DMS153 treated with DMSO at 0.1 percent for 48 hours (cell line): ENCODE results near the gene NKD2.
"Not testable (repeated sequence)": the region's sequence is repeated elsewhere in the genome, so short reads cannot be mapped to it uniquely, and the experiment has no call there.

Experiments used
- DNase-seq: peaks from one replicate; lab custom pipeline; 2025; ENCODE audit not compliant: unreplicated experiment; lab: John Stamatoyannopoulos, UW

The NKD2 gene

DNA sequence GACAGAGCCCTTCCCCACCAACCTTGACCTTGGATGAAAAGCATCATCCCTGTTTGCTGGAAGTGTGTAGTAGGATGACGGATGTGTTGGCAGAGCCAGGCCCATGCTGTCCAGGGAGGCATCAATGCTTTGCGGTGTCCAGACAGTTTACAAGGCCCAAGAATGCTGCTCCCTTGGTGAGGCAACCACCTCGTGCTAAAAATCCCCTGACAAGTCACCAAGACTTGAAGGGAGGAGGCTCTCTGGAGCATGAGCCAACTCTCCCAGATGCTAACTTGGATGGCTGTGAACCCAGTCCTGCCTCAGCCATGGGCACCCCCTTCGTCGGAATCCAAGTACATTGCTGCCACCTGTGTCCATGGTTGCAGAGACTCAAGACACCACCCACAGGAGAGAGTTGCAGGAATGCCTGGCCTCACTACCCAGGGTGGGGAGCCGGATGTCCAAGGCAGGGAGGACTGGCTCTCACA lies 9.5 kb upstream of the NKD2 start:
- DNase-seq, result no peak

DNA sequence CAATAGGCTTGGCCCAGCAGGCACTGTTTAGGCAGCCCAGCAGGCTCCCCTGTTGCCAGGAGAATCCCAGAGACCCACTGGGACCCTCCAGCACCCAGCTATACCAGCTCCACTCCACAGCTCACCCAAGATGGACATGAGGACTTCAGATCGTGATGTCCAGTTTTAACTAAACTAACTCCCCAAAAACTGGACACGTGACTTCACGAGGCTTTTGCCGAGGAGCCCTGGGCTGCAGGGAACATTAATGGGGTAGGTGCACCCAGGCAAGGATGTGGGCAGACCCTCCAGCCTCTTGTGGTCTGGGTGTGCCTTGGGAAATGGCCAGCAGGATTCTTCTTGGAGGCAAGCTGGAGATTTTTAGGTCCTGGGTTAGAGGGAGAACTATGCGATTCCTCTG lies 8.9 kb upstream of the NKD2 start:
- no peak for DNase-seq

DNA sequence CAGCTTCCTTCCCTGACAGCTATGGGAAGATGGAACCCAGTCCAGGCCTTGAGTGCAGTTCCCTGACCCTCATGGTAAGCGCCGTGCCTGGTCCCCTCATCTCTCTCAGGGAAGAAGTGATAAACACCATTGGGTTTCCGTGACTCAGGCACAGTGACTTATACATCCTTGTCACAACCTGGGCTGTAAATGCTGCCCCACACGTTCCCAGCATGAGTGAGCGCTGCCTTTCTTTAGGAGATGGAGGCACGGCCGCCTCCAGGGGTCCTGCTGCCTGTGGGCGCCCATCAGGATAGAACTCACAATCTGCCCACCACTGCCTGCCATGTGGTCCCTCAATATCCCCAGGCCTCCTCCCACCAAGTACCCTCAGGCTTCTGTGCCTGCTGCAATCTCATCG lies 8.3 kb upstream of the NKD2 start:
- DNase-seq, result no peak

DNA sequence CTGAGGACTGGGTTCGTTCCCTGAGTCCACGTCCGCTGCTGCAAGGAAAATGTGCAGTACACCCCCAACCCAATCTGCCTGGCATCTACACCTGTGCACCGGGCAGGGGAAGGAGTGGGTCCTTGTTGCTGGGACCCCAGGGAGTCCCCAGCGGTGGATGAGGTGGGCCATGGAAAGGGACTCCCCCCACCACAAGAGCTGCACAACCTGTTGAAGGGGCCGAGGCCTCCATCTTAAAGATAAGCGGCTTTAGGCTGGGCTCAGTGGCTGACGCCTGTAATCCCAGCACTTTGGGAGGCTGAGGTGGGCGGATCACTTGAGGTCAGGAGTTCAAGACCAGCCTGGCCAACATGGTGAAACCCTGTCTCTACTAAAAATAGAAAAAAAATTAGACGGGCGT lies 7.8 kb upstream of the NKD2 start:
- not testable (repeated sequence) for DNase-seq

DNA sequence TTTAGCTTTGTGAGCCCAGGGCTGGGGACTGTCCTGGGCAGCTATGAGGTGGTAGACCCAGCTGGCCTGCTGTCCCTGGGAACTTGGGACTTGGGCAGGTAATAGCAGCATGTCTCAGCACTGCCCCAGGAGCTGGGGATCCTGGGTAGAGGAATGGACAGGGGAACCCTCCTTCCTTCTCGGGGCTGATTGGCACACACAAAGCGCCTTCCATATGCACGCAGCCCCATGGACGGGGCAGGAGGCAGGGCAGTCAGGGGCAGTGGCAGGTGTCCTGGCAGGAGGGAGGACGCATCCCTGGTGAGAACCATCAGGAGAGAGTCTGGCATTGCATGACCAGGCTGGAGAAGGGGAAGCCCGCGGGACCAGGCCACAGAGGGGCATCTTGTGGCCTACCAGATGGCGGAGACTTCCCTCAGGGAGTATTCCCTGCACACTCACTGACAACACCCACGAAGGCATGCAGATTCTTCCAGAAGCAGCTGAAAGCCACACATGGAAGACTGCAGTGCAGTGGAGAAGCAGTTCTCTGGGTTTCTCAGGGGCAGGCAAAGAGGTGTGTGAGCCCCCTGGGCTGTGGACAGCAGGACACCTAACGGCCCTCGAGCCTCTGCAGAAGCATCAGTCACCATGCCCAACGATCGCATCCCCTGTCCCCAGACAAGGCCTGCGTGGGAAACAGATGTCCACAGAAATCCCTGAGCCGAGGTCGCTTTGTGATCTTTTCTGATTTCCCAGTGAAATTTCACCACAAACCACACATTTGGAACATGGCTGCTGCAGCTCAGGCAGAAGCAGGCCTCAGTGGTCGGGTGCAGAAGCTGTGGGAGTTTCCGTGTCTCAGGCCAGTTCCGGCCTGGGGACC lies 7.0 kb upstream of the NKD2 start:
- no peak for DNase-seq

DNA sequence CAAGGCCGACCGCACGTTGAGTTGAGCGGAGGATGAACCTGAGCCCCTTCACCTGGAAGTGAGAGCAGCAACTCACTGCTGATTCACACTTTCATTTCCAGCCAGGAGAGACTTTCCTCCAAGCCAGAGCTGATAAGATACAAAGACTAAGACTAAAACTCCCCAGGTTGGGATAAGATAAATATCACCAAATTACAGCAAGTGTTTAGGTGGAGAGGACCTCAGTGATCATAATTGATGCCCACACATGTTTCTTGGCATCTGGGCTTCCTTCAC lies 6.4 kb upstream of the NKD2 start:
- DNase-seq, result no peak

DNA sequence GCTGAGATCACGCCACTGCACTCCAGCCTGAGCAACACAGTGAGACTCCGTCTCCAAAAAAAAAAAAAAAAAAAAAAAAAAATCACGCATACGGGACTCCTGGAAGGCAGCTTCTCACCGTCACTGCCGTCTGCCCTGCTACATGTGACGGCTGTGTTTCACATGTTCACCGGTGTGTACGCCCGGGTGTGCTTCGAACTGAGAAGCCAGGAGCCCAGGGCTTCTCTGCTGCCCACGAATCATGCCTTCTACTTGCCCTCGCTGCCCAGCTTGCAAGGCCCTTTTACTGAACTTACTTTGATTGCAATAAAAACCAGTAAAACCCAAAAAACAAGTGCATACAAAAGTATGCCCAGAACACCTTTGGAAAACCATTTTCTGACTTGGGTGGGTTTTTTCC lies 5.8 kb upstream of the NKD2 start:
- DNase-seq, result no peak

DNA sequence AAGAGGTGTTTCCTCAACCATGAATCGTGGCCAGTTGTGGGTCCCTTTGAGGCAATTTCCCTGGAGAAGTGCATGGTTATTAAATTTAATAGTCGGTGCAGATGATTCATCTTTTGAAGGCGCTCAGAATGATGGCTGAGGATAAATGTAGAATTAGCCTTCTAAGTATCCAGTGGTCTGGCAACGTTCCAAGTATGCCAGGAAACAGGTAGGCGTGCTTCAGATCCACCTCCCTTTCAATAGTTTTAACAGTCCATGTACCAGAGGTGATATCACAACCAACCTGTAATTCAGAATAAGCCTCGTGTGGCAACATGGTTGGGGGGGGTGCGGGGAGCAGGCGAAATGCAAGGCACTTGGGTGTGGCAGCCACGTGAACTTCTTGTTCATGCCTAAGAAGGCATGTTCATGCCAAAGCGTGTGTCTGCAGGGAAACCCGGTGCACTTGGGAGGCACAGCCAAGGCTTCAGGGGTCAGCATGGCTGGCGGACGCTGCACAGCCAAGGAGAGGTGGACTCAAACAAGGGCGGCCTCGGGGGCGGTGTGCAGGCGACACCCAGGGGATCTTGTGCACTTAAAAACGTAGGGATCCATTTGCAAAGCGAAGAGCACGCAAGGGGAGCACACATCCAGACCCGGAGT lies 5.2 kb upstream of the NKD2 start:
- peak; percentile 94 for DNase-seq

DNA sequence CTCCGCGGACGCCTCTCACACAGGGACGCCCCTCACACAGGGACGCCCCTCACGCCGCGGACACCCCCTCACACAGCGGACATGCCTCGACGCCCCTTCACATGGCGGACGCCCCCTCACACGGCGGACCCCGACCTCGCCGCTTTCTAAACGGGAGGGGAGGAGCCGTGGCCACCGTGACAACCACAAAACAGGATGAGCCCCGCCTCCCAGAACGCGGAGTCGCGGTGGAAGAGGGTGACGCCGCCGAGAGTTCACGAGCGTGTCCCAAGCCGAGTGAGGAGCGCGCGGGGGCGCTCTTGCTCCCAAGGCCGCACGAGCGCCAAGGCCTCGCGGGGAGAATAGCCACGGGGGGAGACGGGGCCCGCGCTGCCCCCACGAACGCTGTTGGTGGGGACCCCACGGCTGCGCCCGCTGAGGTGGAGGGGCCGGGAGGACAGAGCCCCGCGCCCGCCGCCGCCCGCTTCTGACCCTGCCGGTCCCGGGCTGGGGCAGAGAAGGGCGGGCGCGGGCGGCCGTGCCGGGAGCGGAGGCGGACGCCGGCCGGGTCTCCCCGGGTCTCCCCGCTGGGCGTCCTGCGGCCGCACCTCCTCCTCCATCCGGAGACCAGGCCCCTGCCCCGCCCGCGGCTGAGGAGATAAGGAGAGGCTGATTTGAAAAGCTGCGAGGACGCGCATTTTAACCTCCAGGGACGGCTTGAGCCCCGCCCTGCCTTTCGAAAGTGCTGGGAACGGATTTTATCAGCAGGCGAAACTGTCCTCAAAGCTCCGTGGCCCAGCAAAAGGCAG lies 3.9 kb upstream of the NKD2 start:
- DNase-seq, result peak; percentile 49

DNA sequence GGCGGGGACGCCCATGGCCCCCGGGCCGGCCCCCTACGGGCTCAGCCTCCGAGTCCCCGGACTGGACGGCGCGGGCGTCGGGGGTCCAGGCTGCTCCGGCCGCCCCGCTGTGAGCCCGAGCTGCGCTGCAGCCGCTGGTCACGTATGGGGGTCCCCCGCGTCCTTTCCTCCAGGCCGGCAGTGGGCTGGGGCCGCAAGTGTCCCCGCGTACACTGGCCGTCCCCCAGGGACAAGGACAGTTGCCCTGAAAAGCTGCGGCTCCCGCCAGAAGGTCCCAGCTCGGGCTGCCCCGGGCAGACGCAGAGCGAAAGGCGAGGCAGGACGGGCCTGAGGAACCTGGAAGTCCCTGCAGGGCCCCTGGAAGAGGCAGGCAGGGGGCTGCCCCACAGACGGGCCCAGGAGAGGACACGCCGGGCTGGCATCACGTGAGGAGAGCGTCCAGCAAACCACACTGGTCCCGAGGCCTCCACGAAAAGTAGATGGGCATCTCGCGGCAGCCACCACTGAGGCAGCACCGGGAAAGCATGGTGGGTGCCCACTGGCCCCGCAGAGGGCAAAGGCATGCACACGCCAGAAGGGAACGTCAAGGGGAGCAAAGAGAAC lies 3.3 kb upstream of the NKD2 start:
- no peak for DNase-seq

DNA sequence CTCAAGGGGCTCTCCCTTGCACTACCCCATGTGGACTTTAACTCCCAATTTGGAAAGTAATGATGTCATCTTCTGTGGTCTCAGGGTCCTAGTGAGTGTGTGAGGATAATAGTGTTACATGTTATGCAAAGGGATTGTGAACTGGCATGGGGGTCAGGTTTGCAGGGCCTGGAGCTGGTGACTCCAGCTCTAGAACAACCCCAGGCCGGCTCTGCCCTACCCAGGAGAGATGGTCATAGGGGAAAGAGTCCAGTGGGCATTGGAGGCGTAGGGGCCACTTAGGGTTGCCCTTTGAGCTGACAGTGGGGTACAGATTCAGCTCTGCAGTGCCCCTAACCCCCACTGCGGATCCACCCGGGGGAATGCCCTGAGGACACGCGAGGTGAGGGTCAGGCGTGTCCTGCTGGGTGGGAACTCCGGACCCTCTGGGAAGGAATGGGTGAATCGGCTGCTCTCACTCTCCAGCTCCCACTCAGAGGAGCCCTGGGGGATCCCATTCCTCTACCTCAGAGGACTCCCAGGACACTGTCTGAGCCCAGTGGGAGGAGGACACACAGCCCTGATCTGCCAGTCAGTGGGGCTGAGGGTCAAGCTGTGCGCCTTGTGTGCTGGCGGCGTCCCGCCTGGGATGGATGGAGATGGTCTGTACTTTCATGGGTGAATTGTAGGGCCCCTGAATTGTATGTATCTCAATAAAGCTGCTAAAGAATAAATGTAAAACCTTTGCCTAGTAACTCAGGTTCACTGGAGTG lies 2.5 kb upstream of the NKD2 start:
- DNase-seq, result no peak

DNA sequence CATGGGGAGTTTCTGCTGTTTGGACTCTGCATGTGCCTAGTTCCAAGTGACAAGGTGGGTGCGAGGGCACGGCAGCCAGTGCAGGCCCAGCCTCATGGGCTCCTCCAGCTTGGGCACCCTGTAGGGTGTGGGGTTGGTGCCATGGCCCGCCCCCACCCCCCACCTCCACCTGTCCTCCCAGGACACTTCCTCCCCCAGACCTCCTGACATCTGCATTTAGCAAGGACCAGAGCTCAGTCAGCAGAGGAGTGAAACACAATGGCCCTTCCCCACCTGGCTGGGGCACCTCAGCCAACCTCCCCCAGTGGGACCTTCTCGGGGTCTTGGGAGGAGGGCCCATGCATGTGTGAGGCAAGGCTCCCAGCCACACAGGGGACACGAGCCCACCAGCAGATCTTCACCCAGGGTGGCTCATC lies 1.9 kb upstream of the NKD2 start:
- no peak for DNase-seq

DNA sequence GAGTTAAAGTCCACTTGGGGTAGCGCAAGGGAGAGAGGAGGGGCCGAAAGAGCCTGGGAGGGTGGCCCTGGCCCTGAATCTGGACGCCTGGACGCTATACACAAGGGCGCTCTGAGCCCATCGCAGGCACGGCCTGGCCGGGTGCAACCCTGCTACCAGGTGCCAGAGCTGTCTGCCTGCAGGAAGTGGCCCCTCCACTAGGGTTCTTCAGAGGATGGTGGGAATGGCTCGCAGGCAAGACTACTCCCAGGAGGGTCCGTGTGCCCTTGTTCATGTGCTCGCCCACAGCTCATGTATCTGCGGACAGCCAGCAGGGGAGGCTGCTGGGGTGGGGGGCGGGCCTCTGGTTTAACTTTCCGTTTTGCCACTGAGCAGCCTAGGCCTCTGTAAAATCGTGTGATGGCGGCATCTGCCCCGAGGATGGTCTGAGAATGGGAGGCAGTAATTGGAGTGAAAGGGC lies 1.4 kb upstream of the NKD2 start:
- DNase-seq, result no peak

DNA sequence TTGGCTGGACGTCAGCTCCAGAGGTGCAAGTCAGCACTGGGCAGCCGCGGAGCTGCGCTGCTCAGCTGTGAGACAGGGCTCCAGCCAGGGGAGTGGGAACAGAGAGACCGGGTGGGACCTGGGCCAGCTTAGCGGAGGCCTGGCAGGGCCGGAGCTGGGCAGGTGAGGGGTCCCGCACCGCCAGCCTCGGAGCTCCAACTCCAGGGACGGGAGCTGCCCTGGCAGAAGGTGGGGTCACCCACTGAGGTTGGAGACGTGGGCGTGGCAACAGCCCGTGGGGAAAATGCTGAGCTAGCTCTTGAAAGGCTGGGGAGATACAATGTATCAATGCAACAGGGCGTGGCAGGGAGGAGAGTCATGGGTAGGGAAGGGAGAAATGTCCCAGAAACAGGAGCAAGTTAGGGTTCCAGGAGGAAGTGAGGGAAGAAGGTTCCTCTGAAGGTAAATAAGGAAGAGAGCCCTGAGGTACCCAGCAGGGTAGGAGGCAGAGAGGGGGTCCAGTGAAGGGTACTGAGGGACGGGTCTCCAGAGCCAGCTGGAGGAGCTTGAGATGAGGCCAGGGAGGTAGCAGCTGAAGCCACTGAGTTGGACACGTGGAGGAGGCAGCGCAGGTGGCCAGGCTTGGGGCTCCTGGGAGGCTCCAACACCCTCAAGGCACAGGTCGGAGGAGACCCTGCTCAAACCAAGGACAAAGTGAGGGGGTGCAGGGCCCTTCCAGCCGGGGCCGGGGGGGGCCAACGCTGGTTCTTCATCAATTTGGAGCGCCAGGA lies 736 bp upstream of the NKD2 start:
- DNase-seq, result no peak

DNA sequence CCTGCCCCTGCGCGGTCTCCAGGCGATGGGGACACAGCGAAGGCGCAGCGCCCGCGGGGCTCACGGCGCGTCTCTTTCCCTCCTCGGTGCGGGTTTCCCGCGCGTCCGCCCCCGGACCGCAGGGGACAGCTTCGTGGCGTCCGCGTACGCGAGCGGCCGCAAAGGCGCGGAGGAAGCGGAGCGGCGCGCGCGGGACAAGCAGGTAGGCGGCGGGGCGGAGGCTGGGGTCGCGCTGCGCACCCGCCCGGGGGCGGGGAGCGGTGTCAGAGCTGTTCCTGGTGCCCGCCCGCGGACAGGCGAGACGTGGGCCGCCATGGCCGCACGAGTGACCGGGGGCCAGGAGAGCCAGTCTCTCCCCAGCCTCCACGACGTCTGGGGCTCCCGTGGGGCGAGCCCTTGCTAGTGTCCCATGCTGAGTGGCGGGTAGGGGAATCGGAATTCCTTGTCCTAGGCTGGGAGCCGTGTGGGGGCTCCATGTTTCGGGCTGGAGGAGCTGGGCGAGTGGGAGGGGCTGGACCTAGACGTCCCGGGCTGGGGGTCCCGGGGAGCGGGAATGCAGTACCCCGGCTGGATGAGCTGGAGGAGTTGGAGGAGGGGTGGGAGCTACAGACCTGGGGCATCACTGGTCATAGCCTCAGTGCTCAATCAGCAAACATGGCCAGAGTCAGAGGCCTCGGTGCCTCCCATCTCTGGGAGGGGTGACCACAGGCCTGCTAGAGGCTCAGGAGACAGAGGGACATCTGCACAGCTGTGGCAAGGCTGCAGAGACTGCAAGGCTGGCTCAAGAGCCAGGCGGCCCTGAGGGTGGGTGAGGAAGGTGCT lies 968 bp downstream of the NKD2 start:
- no peak for DNase-seq

DNA sequence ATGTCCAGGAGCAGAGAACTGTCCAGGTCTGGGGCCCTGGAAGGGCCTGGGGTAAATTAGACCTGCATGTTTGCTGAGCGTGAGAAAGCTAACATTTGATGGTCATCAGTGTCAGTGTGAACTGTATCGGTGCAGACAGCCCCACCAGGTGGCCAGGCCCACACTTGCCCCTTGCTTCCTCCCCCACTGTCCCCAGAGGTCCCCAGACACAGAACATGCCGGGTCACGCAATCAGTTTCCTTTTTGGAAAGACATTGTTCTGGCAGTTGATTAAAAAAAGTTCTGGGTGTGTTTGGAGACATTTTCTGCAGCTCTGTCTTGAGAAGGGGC lies 1.5 kb downstream of the NKD2 start:
- DNase-seq, result no peak

DNA sequence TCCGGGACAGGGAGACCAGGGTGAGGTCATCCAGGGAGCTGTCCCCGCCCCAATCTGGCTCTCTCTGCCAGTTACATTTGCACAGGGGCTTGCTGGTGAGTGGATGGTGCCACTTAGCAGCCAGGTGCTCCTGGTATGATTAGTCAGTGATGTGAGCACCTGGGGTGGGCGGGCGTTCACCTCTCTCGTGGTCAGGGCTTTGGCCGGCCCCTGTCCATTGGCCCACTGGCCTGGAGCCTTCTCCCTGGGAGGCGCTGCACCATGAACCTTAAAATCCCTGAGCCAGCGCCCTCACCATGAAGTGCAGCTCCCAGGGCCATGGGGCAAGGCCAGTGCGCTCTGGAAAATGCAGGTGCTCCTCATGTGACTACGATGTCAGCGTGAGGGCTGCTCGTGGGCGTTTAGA lies 2.0 kb downstream of the NKD2 start:
- DNase-seq, result no peak

DNA sequence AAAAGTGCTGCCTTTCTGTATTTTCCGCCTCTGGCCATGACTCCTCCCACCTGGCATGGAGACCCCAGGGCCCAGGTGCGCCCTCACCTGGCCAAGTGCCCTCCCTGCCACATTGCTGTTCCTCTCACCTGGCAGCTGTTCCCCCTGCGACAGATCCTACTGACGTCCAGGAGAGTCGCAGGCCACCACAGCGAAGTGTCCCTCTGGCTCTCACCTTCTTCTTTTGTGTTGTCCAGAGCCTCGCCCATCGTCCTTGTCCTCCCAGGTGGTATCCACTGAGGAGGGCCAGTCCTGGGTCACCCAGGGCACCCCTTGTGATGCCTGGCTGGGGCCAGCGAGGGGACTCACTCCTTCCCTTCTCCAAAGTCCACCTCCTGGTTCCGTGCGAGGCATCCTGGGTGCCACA lies 2.6 kb downstream of the NKD2 start:
- DNase-seq, result peak; percentile 63

DNA sequence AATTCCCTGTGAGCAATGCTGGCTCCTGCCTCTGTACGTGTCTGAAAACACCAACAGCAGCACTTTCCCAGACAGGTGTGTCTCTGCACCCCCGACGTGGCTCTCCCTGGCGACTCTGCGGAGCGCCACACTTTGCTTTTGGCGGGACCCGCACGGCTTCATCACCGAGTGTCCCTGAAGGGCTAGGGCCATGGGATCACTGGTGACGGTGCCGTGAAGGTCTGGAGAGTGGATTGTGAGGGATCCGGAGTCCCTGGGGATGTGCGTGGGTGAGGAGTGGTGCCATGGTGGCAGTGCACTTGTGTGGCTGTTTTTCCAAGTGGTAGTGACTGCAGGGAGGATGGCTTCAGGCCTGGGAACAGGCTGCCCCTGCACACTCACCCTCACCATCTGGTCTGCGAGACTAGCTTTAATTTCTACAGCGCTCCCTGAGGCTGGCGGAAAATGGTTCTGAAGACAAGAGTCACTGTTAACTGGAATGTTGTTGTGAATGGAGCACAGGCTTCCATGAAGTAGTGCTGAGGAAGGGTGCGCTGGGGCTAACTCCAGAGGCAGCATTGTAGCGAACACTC lies 3.2 kb downstream of the NKD2 start:
- DNase-seq, result no peak
